ENCODE measurements around the gene PCBP3.
"Not testable (repeated sequence)": the region's sequence is repeated elsewhere in the genome, so short reads cannot be mapped to it uniquely, and the experiment has no call there.

The PCBP3 gene

DNA sequence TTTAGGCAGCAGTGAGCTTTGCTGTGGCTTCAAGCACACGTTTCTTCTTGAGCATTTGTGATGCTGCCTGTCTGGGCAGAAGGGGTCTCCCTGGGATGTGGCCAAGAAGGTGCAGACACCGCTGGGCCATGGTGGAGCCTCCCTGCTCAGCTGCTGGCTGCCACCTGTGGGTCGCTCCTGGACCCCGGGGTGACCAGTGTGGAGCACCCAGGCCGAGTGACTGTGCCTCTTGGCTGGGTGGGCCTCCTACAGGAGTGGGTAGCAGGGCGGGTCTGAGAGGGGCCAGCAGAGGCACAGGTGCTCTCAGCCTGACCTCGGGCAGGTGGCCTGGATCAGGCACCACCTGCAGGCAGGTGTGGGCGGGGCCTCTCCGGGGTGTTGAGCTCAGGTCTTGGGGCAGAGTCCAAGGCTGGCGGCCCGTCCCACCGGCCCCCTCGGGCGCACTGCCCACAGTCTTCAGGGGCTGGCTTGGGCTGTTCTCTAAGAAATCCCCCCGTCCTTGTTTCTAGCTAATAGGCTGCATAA is 296.1 kb downstream of the PCBP3 start:
- no peak for DNase-seq

GRCh38 chr21:45940091-45940490 is 296.6 kb downstream of the PCBP3 start:
- DNase-seq: no peak

- DNase-seq: no peak
Measured at GRCh38 chr21:45940621-45941337, 297.3 kb downstream of the PCBP3 start.

DNA sequence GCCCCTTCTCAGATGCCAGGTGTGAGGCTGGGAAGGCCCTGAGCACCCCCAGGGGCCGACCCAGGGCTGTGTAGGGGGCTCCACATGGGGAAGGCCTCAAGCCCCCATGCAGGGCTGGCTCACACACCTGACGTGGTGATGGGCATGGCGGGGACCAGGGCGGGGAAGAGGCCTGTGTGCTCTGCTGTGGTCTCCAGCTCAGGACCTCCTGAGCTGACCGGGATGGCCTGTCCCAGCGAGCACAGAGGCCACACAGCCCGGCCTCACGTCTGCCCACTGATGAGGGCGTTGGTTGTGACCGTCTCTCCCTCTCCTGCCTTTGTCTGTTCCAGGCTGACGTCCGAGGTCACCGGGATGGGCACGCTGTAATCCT is 297.8 kb downstream of the PCBP3 start:
- DNase-seq: no peak

DNA sequence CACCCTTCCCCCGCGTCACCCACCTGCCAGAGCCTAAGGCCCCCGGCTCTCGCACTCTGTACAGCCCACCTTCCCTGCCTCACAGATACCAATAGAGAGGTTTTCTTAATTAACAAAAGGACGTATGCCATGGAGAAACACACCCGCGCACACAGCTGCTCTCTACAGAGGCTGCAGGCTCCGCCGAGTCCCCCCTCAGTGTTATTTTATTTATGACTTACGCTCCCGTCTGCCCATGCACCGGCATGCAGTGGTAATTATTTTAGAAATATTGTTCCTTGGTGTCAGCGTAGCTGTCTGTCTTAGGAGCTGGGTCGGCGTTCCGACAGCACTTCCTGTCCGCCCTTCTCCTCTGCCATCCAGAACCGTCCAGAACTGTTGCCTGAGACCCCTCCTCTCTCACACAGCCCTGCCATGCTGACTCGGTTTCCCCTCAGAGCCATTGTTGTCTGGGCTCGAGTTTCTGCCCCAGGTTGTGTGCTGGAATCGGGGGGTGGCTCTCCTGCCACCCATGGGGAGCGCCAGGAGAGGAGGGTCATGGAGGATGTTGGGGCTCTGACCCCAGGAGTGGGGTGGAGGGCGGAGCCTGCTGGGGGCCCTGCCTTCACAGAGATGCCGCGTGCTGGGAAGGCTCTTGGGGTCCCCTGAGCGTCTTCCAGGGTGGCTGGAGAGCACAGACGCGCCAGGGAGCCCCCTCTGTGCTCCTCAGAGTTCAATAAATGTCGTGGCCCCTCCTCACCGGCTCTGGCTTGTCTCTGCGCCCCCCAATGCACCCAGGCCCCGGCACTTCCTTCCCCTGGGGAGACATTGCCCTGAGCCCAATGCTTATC is 298.4 kb downstream of the PCBP3 start:
- DNase-seq: no peak

DNA sequence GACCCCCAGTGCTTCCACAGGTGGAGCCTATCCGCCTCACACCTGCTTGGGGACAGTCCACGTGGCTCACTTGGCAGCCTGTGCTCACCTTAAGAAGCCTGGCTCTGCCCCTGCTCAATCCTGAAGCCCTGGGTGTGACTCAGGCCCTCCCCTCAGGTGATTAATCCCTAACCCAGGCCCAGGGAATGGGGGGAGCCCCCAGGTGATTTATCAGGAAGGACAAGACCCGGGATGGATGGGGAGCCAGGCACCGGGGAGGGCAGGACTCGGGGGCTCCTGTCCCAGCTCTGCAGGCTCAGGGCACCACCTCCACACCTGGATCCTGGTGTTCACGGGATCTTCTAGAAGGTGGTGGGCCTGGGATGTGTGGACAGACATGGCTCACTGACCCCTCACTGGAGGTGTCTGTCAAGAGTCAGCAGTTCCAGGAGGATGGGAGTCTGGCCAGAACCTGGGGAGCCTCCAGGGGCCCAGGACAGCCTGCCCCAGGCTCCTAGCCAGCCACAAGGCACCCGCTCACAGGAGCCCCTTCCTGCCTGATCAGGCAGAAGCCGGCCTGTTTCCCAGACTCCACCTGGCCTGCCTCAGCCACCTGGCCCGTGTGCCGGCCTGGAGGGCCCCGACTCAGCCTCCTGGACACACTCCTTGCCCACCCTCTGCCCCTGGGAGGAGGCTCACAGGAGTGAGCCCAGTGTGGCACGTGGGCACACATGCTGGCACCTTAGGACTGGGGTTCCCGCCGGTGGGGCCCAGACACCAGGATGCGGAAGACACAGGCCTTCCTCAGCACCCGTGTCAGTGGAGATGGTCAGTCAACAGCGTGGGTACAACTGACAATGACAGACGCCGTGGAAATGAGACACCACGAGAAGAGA is 299.5 kb downstream of the PCBP3 start:
- no peak for DNase-seq

DNA sequence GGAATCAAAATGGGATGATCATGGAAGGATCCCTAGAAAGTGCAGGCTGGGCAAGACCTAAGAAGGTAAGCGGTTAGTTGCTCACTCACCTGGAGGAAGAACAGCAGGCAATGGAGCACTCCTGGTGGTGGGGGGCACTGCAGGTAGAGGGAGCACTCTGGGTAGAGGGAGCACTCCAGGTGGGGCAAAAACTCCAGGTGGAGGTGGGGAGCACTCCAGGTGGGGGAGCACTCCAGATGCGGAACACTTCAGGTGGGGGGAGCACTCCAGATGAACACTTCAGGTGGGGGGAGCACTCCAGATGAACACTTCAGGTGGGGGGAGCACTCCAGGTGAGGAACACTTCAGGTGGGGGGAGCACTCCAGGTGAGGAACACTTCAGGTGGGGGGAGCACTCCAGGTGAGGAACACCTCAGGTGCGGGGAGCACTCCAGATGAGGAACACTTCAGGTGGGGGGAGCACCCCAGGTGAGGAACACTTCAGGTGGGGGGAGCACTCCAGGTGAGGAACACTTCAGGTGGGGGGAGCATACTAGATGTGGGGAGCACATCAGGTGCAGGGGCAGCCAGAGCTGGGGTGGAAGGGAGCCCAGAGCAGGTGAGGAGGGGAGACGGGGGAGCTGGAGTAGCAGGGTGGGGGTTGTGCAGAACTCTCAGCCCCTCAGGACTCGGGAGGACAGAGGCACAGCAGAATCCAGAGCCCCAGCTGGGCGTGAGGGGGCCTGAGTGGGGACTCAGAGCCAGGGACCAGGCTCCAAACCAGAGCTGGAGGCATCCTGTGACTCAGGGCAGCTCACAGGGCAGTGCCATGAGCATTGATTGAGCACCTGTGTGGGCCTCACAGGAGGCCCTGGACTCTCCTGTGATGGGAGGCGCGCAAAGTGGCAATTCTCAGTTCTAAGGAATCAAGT is 300.4 kb downstream of the PCBP3 start:
- no peak for DNase-seq

GRCh38 chr21:45944601-45945000 is 301.1 kb downstream of the PCBP3 start:
- DNase-seq: no peak

DNA sequence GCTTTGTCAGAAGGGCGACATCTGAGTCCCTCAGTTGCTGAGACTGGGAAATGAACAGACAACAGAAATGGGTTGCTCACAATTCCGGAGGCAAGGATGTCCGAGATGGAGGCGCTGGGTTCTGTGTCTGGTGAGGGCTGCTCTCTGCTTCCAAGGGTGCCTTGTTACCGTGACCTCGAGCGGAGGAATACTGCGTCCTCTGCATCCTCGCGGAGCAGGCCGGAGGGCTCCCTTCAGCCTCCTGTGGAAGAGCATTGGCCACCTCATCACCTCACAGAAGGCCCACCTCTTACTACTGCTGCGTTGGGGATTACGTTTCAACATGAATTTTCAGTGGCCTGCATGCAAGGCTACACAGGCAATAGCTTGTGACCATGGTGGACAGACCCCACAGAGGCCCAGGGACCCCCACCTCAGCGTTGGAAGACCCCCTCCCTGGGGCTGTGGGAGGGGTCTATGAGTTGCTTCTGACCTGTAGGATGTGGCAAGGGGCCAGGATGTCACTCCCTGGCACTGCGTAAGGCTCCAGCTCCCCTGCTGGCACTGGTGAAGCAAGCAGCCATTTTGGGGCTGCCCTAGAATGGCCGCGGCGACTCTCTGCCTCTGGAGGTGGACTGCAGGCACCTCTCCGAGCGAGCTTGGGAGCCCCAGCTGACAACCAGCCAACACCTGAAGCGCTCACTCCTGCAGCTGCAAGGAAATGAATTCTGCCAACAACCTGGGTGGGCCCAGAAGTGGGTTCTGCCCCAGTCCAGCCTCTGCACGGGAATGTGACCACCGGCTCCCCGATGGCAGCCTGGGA is 301.7 kb downstream of the PCBP3 start:
- DNase-seq: no peak

- no peak for DNase-seq
Measured at GRCh38 chr21:45945868-45946210, 302.3 kb downstream of the PCBP3 start.

- DNase-seq: no peak
Measured at GRCh38 chr21:45947296-45947695, 303.8 kb downstream of the PCBP3 start.

DNA sequence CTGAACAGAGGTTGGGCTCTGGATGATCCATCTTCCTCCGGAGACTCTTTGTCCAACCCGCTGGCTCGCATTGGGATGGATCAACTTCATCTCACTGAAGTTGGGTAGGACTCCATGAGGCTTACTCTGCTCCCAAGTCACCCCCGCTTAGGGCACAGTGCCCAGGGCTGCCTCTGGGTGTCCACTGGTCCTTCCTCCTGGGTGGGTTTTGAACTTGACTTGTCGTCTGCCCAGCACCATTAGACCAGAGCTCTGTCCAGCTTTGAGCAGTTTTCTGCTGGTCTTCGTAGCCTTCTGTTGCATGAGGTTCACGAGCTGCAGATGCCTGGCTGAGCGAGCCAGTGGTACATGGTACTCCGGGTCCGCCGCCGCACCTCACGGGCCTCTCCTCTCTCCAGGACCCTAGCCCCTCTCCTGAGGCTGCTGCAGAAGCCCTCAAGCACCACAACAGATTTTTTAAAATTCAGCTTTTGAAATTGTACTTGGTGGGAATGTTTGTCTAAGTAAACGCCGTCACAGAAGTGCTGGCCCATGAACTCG is 304.3 kb downstream of the PCBP3 start:
- DNase-seq: no peak

- no peak for DNase-seq
Measured at GRCh38 chr21:45948576-45949141, 305.1 kb downstream of the PCBP3 start.

- no peak for DNase-seq
Measured at GRCh38 chr21:45949928-45950739, 306.6 kb downstream of the PCBP3 start.

DNA sequence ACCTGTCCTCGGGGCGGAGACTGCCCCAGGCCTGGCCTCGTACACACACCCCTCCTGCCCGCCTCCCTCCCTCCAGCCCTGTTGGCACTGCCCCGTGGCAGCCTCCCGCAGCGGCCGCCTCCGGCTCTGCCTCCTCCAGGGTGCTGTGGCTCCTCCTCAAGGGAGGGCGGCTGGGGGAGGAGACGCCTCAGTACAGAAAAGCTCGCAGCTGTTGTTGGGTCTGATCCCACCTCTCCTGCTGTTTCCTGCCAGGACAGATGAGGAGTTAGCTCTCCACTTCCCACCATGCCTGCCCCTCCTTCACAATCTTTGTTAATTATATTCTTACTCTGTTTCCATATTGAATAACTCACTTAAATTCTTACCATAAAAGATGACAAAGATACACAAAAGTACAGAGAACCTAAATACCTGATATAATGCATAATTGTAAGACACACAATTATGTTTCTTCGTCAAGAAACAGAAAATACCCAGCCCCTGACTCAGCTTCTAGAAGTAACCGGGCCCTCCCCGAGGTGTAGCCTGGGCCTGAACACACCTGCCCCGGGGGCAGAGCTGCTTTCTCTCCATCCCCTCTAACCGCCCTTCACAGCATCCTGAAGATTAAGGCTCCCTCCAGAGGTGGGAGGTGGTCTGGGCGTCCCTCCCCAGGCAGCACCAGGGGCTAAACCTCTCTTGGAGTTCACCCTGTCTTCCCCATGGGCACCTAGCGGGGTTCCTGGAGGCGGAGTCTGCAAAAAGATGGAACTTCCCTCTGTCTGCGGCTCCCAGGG is 307.4 kb downstream of the PCBP3 start:
- DNase-seq: no peak

DNA sequence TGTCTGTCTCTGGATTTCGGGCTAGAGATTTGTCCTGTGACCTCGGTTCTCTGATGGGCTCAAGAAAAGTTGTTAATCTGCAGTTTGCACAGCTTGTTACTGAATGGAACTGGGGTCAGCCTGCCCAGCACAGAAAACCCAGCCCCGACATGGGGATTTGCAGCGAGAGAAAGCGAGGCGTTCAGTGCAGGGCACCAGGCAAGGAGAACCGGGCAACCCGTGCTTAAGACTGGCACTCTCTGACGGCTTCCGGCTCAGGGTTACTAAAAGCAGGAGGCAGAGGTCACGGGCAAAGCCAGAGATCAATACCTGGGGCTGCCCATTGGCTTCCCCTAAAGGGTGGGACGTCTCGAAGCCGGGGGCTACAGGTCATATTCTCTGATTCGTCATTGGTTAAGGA is 308.2 kb downstream of the PCBP3 start:
- DNase-seq: no peak

- not testable (repeated sequence) for DNase-seq
Measured at GRCh38 chr21:45952527-45952926, 309.0 kb downstream of the PCBP3 start.

GRCh38 chr21:45952974-45953373 is 309.4 kb downstream of the PCBP3 start:
- no peak for DNase-seq

GRCh38 chr21:45954261-45954660 is 310.7 kb downstream of the PCBP3 start:
- DNase-seq: no peak

All from Kasumi-1 (cell line).